ENCODE results near the gene VCP.

VCP gene

DNA sequence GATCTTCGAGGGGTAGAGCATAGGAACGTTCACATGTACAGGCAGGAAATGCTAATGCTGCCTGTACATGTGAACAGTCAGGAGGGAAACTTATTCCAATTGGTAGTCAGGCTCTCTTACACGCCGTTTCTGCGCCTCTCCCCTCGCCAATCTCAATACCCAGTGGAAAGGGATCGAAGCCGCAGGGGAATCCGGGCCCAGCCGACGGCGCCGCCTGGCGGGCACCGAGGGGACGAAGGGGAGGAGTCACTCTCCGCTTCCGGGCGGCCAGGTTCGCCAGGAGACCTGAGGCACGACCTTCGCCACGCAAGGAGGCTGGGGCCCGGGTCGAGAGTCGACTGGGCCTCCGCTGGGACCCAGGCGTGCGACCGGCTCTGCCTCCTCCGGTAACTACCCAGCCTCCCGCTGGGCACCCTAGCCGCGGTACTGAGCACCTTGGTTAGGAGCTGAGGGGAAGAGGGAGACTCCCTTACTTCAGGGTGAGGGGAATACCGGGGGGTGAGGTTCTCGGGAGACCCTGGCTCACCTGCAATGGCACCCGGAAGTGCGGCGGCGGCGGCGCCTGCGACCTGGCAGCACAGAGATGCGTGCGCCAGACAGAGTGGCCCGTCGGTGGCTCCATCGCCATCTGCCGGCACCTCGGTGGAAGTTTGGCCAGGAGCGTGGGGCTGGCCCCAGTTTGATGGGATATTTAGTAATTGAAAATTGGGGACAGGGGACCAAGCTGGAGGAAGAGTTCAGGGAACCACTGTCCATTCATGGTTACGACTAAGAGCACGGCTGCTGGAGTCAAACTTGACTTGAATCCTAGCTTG is 23.8 kb upstream of the VCP start, which contains the start of gene PIGO (continued):
- TF ChIP-seq BCL11B (tag by site-specific recombination; IDR thresholded peaks at IDR 0.05; ENCODE audit: low read depth) (no peak), ZNF133 (tag by site-specific recombination; IDR thresholded peaks at IDR 0.05) (no peak), ZNF37A (tag by site-specific recombination; IDR thresholded peaks at IDR 0.05) (no peak), ZNF544 (tag by site-specific recombination; IDR thresholded peaks at IDR 0.05) (no peak), ZBTB8A (tag by site-specific recombination; IDR thresholded peaks at IDR 0.05) (peak; percentile 61), ZNF596 (tag by site-specific recombination; IDR thresholded peaks at IDR 0.05) (no peak), ZNF600 (tag by site-specific recombination; IDR thresholded peaks at IDR 0.05) (peak; percentile 50), ZSCAN23 (tag by site-specific recombination; IDR thresholded peaks at IDR 0.05) (peak; percentile 15; the same call in 1 of the 2 replicates), ZFP41 (tag by site-specific recombination; IDR thresholded peaks at IDR 0.05; ENCODE audit: borderline replicate concordance) (no peak), ZEB2 (tag by site-specific recombination; IDR thresholded peaks at IDR 0.05) (peak; percentile 94), ZNF266 (tag by site-specific recombination; IDR thresholded peaks at IDR 0.05; ENCODE audit: low read depth) (no peak), ZNF660 (tag by site-specific recombination; IDR thresholded peaks at IDR 0.05) (peak; percentile 71), ZBTB20 (tag by site-specific recombination; IDR thresholded peaks at IDR 0.05) (peak; percentile 93), ZSCAN18 (tag by site-specific recombination; IDR thresholded peaks at IDR 0.05) (no peak), ZNF837 (tag by site-specific recombination; IDR thresholded peaks at IDR 0.05) (no peak), SETDB1 (IDR thresholded peaks at IDR 0.05; ENCODE audit: insufficient read length, low read length) (no peak), ZNF335 (tag by site-specific recombination; conservative IDR thresholded peaks at IDR 0.05) (peak; percentile 92), KLF9 (tag by site-specific recombination; IDR thresholded peaks at IDR 0.05; ENCODE audit: low read depth) (peak; percentile 20; the same call in 1 of the 2 replicates), ZNF571 (tag by site-specific recombination; IDR thresholded peaks at IDR 0.05) (no peak), ZNF214 (tag by site-specific recombination; IDR thresholded peaks at IDR 0.05; ENCODE audit: borderline replicate concordance) (no peak), ZNF654 (tag by site-specific recombination; IDR thresholded peaks at IDR 0.05; ENCODE audit: low read depth) (peak; percentile 16), ZNF132 (tag by site-specific recombination; IDR thresholded peaks at IDR 0.05; ENCODE audit: borderline replicate concordance) (no peak), ZIC2 (tag by site-specific recombination; IDR thresholded peaks at IDR 0.05) (0 out of 2 replicates have a peak, but pooled peaks have one; percentile 43), OSR2 (tag by site-specific recombination; IDR thresholded peaks at IDR 0.05) (no peak), ZNF48 (tag by site-specific recombination; IDR thresholded peaks at IDR 0.05) (no peak), ZNF777 (tag by site-specific recombination; IDR thresholded peaks at IDR 0.05; ENCODE audit: borderline replicate concordance) (no peak), ZNF366 (tag by site-specific recombination; conservative IDR thresholded peaks at IDR 0.05) (no peak), ZNF274 (IDR thresholded peaks at IDR 0.05; ENCODE audit: low read length) (no peak), ZNF274 (tag by site-specific recombination; IDR thresholded peaks at IDR 0.05; ENCODE audit: borderline replicate concordance) (no peak), ZNF514 (tag by site-specific recombination; IDR thresholded peaks at IDR 0.05) (no peak), ZNF768 (tag by site-specific recombination; IDR thresholded peaks at IDR 0.05) (peak; percentile 20; the same call in 1 of the 2 replicates), ZNF623 (tag by site-specific recombination; IDR thresholded peaks at IDR 0.05) (no peak), MZF1 (tag by site-specific recombination; IDR thresholded peaks at IDR 0.05; ENCODE audit: borderline replicate concordance) (peak; percentile 100), ZFP3 (tag by site-specific recombination; IDR thresholded peaks at IDR 0.05; ENCODE audit: low read depth) (no peak)
- TF ChIP-seq, protein P1, sequence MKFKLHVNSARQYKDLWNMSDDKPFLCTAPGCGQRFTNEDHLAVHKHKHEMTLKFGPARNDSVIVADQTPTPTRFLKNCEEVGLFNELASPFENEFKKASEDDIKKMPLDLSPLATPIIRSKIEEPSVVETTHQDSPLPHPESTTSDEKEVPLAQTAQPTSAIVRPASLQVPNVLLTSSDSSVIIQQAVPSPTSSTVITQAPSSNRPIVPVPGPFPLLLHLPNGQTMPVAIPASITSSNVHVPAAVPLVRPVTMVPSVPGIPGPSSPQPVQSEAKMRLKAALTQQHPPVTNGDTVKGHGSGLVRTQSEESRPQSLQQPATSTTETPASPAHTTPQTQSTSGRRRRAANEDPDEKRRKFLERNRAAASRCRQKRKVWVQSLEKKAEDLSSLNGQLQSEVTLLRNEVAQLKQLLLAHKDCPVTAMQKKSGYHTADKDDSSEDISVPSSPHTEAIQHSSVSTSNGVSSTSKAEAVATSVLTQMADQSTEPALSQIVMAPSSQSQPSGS (tag by site-specific recombination; IDR thresholded peaks at IDR 0.05; ENCODE audit: low read depth) = no peak
- TF ChIP-seq, protein P2, sequence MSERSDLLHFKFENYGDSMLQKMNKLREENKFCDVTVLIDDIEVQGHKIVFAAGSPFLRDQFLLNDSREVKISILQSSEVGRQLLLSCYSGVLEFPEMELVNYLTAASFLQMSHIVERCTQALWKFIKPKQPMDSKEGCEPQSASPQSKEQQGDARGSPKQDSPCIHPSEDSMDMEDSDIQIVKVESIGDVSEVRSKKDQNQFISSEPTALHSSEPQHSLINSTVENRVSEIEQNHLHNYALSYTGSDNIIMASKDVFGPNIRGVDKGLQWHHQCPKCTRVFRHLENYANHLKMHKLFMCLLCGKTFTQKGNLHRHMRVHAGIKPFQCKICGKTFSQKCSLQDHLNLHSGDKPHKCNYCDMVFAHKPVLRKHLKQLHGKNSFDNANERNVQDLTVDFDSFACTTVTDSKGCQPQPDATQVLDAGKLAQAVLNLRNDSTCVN (tag by site-specific recombination; optimal IDR thresholded peaks at IDR 0.05) = peak; percentile 52
- TF ChIP-seq, protein P3, sequence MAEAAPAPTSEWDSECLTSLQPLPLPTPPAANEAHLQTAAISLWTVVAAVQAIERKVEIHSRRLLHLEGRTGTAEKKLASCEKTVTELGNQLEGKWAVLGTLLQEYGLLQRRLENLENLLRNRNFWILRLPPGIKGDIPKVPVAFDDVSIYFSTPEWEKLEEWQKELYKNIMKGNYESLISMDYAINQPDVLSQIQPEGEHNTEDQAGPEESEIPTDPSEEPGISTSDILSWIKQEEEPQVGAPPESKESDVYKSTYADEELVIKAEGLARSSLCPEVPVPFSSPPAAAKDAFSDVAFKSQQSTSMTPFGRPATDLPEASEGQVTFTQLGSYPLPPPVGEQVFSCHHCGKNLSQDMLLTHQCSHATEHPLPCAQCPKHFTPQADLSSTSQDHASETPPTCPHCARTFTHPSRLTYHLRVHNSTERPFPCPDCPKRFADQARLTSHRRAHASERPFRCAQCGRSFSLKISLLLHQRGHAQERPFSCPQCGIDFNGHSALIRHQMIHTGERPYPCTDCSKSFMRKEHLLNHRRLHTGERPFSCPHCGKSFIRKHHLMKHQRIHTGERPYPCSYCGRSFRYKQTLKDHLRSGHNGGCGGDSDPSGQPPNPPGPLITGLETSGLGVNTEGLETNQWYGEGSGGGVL (tag by site-specific recombination; IDR thresholded peaks at IDR 0.05) = no peak
